Measurements from ENCODE around the gene ILKAP.

- TF ChIP-seq SPI1 (IDR thresholded peaks at IDR 0.05; ENCODE audit: low read depth, low read length) = peak; percentile 58
- no peak for TF ChIP-seq POLR2A (IDR thresholded peaks at IDR 0.05; ENCODE audit: low read depth, low read length)
- no peak for TF ChIP-seq POLR2AphosphoS5 (IDR thresholded peaks at IDR 0.05; ENCODE audit: low read depth, low read length)
- TF ChIP-seq POU2F2 (IDR thresholded peaks at IDR 0.05; ENCODE audit: low read depth, low read length) = no peak
These were observed 22.6 kb upstream of the ILKAP start for GRCh38 chr2:238225911-238226697.
